Effector CD4-positive, alpha-beta T cell (primary cell): ENCODE results near the gene APAF1.

ENCODE experiments used
- DNase-seq: peaks from one replicate; pipeline ENCODE4 v3.0.0-alpha.2; 2020

Gene APAF1

GRCh38 chr12:98660521-98660920, 15.4 kb downstream of the APAF1 start:
- no peak for DNase-seq

- no peak for DNase-seq
These were observed 24.7 kb downstream of the APAF1 start for GRCh38 chr12:98669751-98670150.

GRCh38 chr12:98671459-98671858, 26.4 kb downstream of the APAF1 start:
- no peak for DNase-seq

GRCh38 chr12:98674841-98675240, 29.8 kb downstream of the APAF1 start:
- no peak for DNase-seq

- DNase-seq, result no peak
These were observed 33.3 kb downstream of the APAF1 start for GRCh38 chr12:98678236-98678945.

- DNase-seq, result no peak
These were observed 34.0 kb downstream of the APAF1 start for GRCh38 chr12:98678946-98679610.

- no peak for DNase-seq
These were observed 34.5 kb downstream of the APAF1 start for GRCh38 chr12:98679611-98680005.

- DNase-seq, result no peak
These were observed 39.1 kb downstream of the APAF1 start for GRCh38 chr12:98684199-98684598.

- DNase-seq, result no peak
These were observed 41.5 kb downstream of the APAF1 start for GRCh38 chr12:98686603-98687002.

- DNase-seq, result no peak
These were observed 46.3 kb downstream of the APAF1 start for GRCh38 chr12:98691351-98691750.

- no peak for DNase-seq
These were observed 51.1 kb downstream of the APAF1 start for GRCh38 chr12:98696036-98696646.

- DNase-seq, result no peak
These were observed 52.1 kb downstream of the APAF1 start for GRCh38 chr12:98697209-98697608.

- DNase-seq, result no peak
These were observed 53.7 kb downstream of the APAF1 start for GRCh38 chr12:98698603-98699463.

- no peak for DNase-seq
These were observed 54.5 kb downstream of the APAF1 start for GRCh38 chr12:98699586-98699985.

- DNase-seq, result no peak
These were observed 56.1 kb downstream of the APAF1 start for GRCh38 chr12:98701166-98701565.

GRCh38 chr12:98709022-98709421, 63.9 kb downstream of the APAF1 start:
- DNase-seq, result no peak

- DNase-seq, result no peak
These were observed 69.3 kb downstream of the APAF1 start for GRCh38 chr12:98714426-98714825.

GRCh38 chr12:98719515-98720504, 74.7 kb downstream of the APAF1 start:
- DNase-seq, result no peak

GRCh38 chr12:98721204-98721702, 76.2 kb downstream of the APAF1 start:
- DNase-seq, result no peak

GRCh38 chr12:98724384-98725155, 79.5 kb downstream of the APAF1 start:
- DNase-seq, result no peak
